ENCODE measurements around the gene CFAP57.
A peak's percentile ranks its signal among the peaks of the same experiment; 100 is the strongest.

CFAP57 gene

GRCh38 chr1:43256675-43257570 lies 84.8 kb downstream of the CFAP57 start:
- DNase-seq = no peak

DNA sequence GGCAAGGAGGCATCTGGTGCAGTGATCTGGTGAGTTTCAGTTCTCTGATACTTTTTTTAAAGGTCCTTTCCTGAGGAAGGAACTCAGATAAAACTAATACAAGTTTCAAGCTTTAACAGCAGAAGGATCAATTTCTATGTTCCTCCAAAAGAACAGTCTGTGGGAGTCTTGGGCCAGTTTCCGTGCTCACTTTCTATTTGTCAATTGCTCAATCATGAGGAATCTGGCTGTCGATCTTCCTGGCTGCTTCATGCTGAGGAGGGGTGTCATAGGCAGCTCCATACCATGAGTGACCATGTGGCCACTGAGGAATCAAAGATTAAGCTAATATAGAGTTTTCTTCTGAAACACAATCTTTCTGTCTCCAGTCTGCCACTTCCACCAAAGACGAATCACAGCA lies 86.2 kb downstream of the CFAP57 start:
- no peak for DNase-seq

DNA sequence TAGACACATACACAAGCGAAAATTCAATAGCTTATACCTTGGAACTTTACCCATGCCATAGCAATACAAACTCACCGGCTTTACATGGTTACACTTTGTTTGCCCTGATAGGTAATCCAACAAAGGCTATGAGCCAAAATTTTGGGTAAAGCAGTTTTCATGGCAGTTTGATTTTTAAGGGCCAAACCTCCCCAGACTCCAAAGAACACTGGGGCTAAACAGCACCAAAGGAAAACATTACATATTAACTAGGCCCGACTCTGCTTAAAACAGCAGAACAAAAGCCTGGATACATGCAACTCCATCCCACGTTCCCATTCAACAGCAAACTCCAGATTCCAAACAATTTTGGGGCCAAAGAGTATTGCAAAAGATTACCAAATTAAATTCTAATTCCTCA lies 93.3 kb downstream of the CFAP57 start:
- no peak for DNase-seq

- DNase-seq = no peak
Measured at GRCh38 chr1:43266881-43267280, 94.8 kb downstream of the CFAP57 start.

- DNase-seq = no peak
Measured at GRCh38 chr1:43267291-43267805, 95.2 kb downstream of the CFAP57 start.

- no peak for DNase-seq
Measured at GRCh38 chr1:43267818-43268425, 95.8 kb downstream of the CFAP57 start.

- DNase-seq = peak; percentile 99
Measured at GRCh38 chr1:43269627-43270375, 97.7 kb downstream of the CFAP57 start, which contains the start of gene TMEM125. Gene TMEM125, plus strand, starts transcription at chr1:43269983. Its CDS starts 2,740 bp downstream, at chr1:43272723.

- DNase-seq = peak; percentile 100
Measured at GRCh38 chr1:43270421-43271095, 98.4 kb downstream of the CFAP57 start.

GRCh38 chr1:43271186-43272118 lies 99.3 kb downstream of the CFAP57 start:
- no peak for DNase-seq

DNA sequence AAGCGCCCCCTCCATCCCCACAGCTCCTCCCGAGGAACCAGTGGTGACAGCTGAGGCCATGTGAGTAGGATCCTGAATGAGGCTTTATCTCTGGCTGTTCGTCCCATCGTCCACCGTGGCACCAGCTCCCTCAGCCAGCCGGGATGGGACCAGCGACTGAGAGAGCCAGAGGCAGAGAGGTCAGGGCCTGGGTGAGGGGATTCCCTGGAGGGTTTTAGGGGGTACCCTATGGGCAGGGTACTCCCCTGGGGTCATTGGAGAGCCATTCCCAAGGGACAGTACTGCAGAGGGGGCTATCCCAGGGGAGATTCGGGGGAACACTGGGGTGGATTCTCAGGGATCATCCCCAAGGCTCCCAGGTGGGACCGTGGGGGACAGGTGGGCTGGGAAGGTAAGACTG lies 100.0 kb downstream of the CFAP57 start:
- no peak for DNase-seq

- no peak for DNase-seq
Measured at GRCh38 chr1:43272576-43273571, 100.7 kb downstream of the CFAP57 start.

GRCh38 chr1:43273708-43274107 lies 101.6 kb downstream of the CFAP57 start:
- DNase-seq = no peak

- DNase-seq = peak; percentile 83
Measured at GRCh38 chr1:43274125-43274803, 102.1 kb downstream of the CFAP57 start.

DNA sequence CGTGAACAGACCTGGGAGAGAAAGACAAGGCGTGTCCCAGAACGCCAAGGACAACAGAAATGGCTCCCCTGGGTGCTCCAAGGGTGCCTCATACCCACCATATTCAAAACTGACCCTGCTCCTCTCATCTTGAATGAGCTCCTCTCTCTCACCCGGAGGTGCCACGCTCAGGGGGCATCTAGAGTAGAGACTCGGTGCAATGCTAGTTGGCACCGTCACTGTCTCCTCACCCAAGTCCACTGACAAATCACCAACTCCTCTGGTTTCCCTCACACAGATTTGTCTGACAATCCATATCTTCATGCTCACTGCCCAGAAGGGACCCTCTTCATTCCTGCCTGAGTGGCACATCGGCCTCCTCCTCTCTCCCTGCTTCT lies 102.7 kb downstream of the CFAP57 start:
- DNase-seq = no peak

DNA sequence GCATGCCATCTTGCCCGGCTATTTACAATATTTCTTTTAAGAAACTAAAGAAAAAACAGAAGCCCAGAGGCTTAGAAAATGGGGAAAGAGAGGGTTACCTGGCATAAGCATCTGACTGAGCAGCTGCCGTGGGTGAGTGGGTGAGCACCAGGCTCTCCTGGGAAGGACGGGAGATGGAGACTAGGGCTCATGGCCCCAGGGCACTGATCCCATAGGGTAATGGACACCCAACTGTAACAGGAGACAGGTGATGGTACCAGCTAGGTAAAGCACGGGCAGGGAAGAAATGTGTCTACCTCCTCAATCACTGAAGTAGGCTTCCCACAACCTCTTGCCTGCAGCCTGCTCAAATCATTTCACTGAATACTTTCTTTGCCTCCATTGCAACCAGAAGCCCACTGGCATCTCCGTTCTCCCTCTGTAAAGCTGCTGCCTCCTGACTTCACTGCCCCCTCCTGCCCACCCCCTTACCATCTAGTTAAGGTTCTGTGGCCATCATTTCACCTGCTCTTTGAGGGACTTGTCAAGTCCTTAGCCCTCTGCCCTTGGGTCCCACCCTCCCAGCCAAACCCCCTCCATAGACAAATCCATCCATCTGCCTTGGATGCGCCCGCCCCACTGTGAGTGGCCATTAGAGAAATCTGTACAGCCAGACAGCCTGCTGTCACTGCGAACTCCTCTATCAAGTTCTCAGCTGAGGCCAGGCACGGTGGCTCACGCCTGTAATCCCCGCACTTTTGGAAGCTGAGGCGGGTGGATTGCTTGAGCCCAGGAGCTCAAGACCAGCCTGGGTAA lies 103.9 kb downstream of the CFAP57 start:
- DNase-seq = no peak

- DNase-seq = no peak
Measured at GRCh38 chr1:43276673-43277072, 104.5 kb downstream of the CFAP57 start.

DNA sequence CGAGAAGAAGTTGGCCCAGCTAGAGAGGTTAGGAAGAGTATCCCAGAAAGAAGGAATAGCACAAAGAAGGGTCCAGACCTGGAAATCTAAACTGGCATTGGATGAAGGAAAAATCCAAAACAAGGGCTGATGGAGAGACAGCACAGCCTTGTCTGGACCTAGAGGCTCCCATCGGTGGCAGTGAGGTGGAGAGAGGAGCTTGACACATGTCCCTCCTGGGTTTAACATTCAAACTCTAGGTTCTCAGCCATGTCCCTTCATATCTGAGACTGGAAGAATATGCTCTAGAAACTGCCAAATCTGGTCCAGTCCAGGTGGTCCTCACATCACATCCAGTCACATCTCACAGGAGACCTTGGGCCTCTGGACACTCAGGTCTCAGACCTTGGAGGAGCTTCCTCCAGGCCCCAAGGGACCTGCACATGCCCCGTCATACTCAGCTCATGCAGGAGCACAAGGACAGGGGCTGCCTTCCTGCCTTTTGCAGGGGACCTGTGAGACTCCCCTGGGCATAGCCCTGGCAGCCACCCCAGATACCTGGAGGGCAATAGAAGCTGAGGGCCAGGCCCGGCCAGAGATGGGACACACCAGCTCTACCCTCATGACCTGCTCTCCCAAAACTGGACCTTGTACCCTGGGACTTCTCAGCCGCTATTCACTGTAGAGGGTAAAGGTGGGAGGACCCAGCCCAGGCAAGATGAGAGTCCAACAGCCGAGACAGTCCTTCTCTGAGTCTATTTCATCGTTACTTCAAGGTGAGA lies 105.2 kb downstream of the CFAP57 start:
- DNase-seq = no peak

GRCh38 chr1:43279161-43279560 lies 107.0 kb downstream of the CFAP57 start:
- no peak for DNase-seq
